ENCODE data around the gene STYX. TPM values are rescaled to one million over a fixed set of nuclear protein-coding genes. Genes with fewer than 3 reads are reported as not detected.

STYX gene
- total and polyA plus RNA-seq, 2 of the 4 experiments (the other 2 are of a cell fraction), result 5.8 to 7.5 TPM

- TF ChIP-seq MAZ (IDR thresholded peaks at IDR 0.05; ENCODE audit: borderline replicate concordance, low read depth, low read length) (peak; percentile 90), RAD21 (IDR thresholded peaks at IDR 0.05; ENCODE audit: low read length) (no peak), MXI1 (IDR thresholded peaks at IDR 0.05; ENCODE audit: borderline replicate concordance, low read depth, low read length) (peak; percentile 34; the same call in 1 of the 2 replicates), BHLHE40 (IDR thresholded peaks at IDR 0.05; ENCODE audit: low read depth, low read length) (no peak), RFX5 (IDR thresholded peaks at IDR 0.05; ENCODE audit: low read depth, low read length) (no peak)
Measured at GRCh38 chr14:52729925-52730708, at the start of gene STYX (continued).
